OCI-LY7 (cell line): ENCODE measurements around the gene SKIDA1.

ENCODE experiments used
- CTCF ChIP-seq: fragments of 200-600 bp; sonication (generic); conservative IDR thresholded peaks from 2 replicates; pipeline ENCODE4 v1.5.1; 2014; ENCODE audit warnings: mild to moderate bottlenecking, antibody characterized with exemption, low read length, moderate library complexity, mixed read lengths
- EZH2phosphoT487 ChIP-seq: fragments of 200-600 bp; sonication (generic); IDR thresholded peaks from 2 replicates; pipeline ENCODE4 v1.6.1; 2018; ENCODE audit warnings: low read depth, borderline replicate concordance, mild to moderate bottlenecking, mixed run types, antibody characterized with exemption, low read length, moderate library complexity, mixed read lengths

GRCh38 chr10:21524131-21524525 is 1.4 kb downstream of the SKIDA1 start:
- TF ChIP-seq CTCF (no peak), EZH2phosphoT487 (no peak)
